ENCODE measurements around the gene KHDRBS2. TPM values are rescaled to one million over a fixed set of nuclear protein-coding genes. Genes with fewer than 3 reads are reported as not detected.
A peak's percentile ranks its signal among the peaks of the same experiment; 100 is the strongest.

The KHDRBS2 gene
- total and polyA plus RNA-seq, 4 donors, result 9.2 to 13.0 (median 11.0) TPM

DNA sequence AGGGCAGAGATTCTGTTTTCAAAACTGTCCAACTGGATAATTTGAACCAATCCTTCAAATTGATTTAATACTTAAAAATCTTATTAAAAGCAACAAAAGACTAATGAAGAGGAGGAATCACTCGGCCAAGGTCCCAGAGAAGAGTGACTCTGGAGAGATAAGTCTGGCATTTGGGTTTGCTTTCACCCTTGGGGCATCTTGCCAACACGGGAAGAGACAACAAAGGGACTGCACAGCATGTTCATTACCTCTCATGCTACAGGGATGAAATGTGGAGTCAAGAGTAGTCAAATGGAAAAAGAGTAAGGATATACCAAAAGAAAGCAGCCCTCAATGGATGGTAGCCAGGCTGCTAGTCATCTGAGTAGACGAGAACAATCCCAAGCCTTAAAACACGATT lies 68.2 kb downstream of the KHDRBS2 start:
- H3K4me1 ChIP-seq (ENCODE audit: control insufficient read depth, insufficient read depth, low read length), result no peaks in the 10 kb centered on the region
- WGBS (ENCODE audit: insufficient coverage), result 90% methylated on average over 2 of the region's 4 CpGs
- DNase-seq (ENCODE audit: low read depth in 4 of 6, low spot score in 6 of 6), result no peak
- H3K36me3 ChIP-seq (ENCODE audit: control insufficient read depth, insufficient read depth, low read length), result no peaks in the 10 kb centered on the region
- H3K9me3 ChIP-seq (ENCODE audit: control insufficient read depth, insufficient read depth, low read length), result no peaks in the 10 kb centered on the region
- no peak overlapping the region for H3K27ac ChIP-seq (ENCODE audit: low read depth, low read length)
- no peaks in the 10 kb centered on the region for H3K27me3 ChIP-seq (ENCODE audit: control insufficient read depth, insufficient read depth, low read length)
- no peak overlapping the region for H3K4me3 ChIP-seq (ENCODE audit: low read depth, low read length)

DNA sequence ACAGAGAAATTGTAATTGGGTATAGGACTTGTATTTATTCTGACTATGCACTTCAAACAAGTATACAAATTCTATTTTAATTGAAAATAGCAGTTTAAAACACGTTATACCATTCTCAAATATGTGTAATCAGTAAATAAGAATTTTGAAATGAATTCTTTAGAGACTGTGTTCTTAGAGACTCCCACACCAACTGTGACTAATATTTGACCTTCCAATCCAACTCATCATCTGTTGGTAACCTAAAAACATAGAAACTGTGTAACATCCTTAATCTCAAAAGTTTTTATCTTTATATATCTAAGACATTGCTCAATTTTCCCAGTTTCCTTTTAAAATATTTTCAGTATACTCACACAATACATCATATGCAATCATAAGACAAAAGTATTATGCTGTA lies 83.9 kb downstream of the KHDRBS2 start:
- Histone ChIP-seq H3K4me3 (ENCODE audit: low read depth, low read length) (no peak overlapping the region), H3K36me3 (ENCODE audit: control insufficient read depth, insufficient read depth, low read length) (no peaks in the 10 kb centered on the region), H3K4me1 (ENCODE audit: control insufficient read depth, insufficient read depth, low read length) (no peaks in the 10 kb centered on the region), H3K27me3 (ENCODE audit: control insufficient read depth, insufficient read depth, low read length) (no peaks in the 10 kb centered on the region), H3K27ac (ENCODE audit: low read depth, low read length) (no peak overlapping the region), H3K9me3 (ENCODE audit: control insufficient read depth, insufficient read depth, low read length) (no peaks in the 10 kb centered on the region)
- WGBS (ENCODE audit: insufficient coverage), result no CpG with 5 or more reads among the region's 1 CpG
- no peak for DNase-seq (ENCODE audit: low read depth in 4 of 6, low spot score in 6 of 6)

- H3K27ac ChIP-seq (ENCODE audit: low read depth, low read length), result no peak overlapping the region
- H3K4me1 ChIP-seq (ENCODE audit: control insufficient read depth, insufficient read depth, low read length), result no peaks in the 10 kb centered on the region
- no CpG with 5 or more reads among the region's 1 CpG for WGBS (ENCODE audit: insufficient coverage)
These were observed 93.4 kb downstream of the KHDRBS2 start for GRCh38 chr6:62192593-62192992.

DNA sequence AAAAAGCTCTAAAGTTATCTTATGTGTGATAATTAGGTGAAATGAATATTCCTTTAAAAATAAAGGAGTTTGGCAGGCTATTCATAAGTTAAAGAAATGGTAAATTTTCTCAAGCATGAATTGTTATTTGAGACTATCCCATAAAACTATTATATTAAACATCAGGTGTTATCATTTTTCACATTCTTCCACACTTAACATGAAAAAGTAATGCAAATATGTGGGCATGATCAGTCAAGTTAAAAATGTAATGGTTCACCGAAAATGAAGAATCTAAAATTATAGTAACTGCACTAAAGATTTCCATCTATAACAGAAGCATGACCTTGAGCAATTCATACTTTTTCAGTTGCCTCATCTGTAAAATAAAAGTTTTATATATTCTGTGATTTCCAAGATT lies 110.8 kb downstream of the KHDRBS2 start:
- H3K9me3 ChIP-seq (ENCODE audit: control insufficient read depth, insufficient read depth, low read length), result no peaks in the 10 kb centered on the region
- no peak overlapping the region for H3K4me3 ChIP-seq (ENCODE audit: low read depth, low read length)
- no peak overlapping the region for H3K27ac ChIP-seq (ENCODE audit: low read depth, low read length)
- no CpG with 5 or more reads among the region's 1 CpG for WGBS (ENCODE audit: insufficient coverage)
- no peak for DNase-seq (ENCODE audit: low read depth in 4 of 6, low spot score in 6 of 6)
- H3K36me3 ChIP-seq (ENCODE audit: control insufficient read depth, insufficient read depth, low read length), result no peaks in the 10 kb centered on the region
- H3K4me1 ChIP-seq (ENCODE audit: control insufficient read depth, insufficient read depth, low read length), result no peaks in the 10 kb centered on the region
- no peaks in the 10 kb centered on the region for H3K27me3 ChIP-seq (ENCODE audit: control insufficient read depth, insufficient read depth, low read length)

More at GRCh38 chr6:62192593-62192992, 93.4 kb downstream of the KHDRBS2 start:
- H3K27me3 ChIP-seq (ENCODE audit: control insufficient read depth, insufficient read depth, low read length), result no peaks in the 10 kb centered on the region
- DNase-seq (ENCODE audit: low read depth in 4 of 6, low spot score in 6 of 6), result no peak
- H3K36me3 ChIP-seq (ENCODE audit: control insufficient read depth, insufficient read depth, low read length), result no peaks in the 10 kb centered on the region
- no peak overlapping the region for H3K4me3 ChIP-seq (ENCODE audit: low read depth, low read length)
- no peaks in the 10 kb centered on the region for H3K9me3 ChIP-seq (ENCODE audit: control insufficient read depth, insufficient read depth, low read length)

- Histone ChIP-seq H3K27me3 (ENCODE audit: control insufficient read depth, insufficient read depth, low read length) (no peaks in the 10 kb centered on the region), H3K9me3 (ENCODE audit: control insufficient read depth, insufficient read depth, low read length) (no peaks in the 10 kb centered on the region), H3K27ac (ENCODE audit: low read depth, low read length) (no peak overlapping the region), H3K4me1 (ENCODE audit: control insufficient read depth, insufficient read depth, low read length) (no peaks in the 10 kb centered on the region), H3K36me3 (ENCODE audit: control insufficient read depth, insufficient read depth, low read length) (no peaks in the 10 kb centered on the region), H3K4me3 (ENCODE audit: low read depth, low read length) (no peak overlapping the region)
- no peak for DNase-seq (ENCODE audit: low read depth in 4 of 6, low spot score in 6 of 6)
These were observed 111.5 kb downstream of the KHDRBS2 start for GRCh38 chr6:62174548-62174947.

DNA sequence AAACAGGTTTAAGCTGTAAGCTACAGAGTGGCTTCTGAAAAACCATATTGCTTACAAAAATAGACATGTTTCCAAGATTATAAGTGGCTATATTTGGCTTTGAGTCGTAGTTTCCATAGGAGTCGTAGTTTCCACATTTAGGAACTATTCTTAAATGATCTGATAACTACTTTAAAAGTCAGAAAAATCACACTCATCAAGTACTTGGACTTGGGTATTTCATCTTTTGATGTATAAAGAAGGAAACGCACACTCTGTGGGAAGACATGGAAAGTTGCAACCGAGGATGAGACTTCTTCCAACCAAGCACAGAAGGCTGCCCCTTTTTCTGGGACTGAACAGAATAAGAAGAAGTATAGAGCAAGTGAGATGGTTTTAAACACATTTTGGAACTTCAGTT lies 118.3 kb downstream of the KHDRBS2 start:
- Histone ChIP-seq H3K27me3 (ENCODE audit: control insufficient read depth, insufficient read depth, low read length) (no peaks in the 10 kb centered on the region), H3K4me3 (ENCODE audit: low read depth, low read length) (no peak overlapping the region), H3K36me3 (ENCODE audit: control insufficient read depth, insufficient read depth, low read length) (no peaks in the 10 kb centered on the region), H3K4me1 (ENCODE audit: control insufficient read depth, insufficient read depth, low read length) (no peaks in the 10 kb centered on the region), H3K9me3 (ENCODE audit: control insufficient read depth, insufficient read depth, low read length) (no peaks in the 10 kb centered on the region), H3K27ac (ENCODE audit: low read depth, low read length) (no peak overlapping the region)
- WGBS (ENCODE audit: insufficient coverage), result no CpG with 5 or more reads among the region's 4 CpGs
- peak in 1 of 6 donors; percentile 59 for DNase-seq (ENCODE audit: low read depth in 4 of 6, low spot score in 6 of 6)

DNA sequence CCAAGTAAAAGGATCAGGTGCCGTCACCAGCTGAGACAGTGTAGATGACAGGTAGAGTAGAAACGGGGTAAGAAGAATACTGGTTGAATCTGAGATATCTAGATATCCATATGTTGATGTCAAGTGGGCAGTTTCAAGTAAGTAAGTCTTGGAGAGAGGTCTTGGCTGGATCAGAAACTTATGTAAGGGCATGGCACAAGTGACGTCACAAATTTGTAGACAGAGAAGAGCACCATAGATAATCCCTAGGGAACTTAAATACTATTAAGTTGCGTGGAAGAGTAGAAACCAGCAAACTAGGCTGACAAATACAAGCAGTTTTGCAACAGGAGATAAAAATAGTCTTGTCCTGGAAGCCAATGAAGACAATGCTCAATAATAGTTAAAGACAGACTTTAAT lies 123.2 kb downstream of the KHDRBS2 start:
- 97% methylated on average over 2 of the region's 4 CpGs for WGBS (ENCODE audit: insufficient coverage)
- Histone ChIP-seq H3K4me3 (ENCODE audit: low read depth, low read length) (no peak overlapping the region), H3K27ac (ENCODE audit: low read depth, low read length) (no peak overlapping the region), H3K27me3 (ENCODE audit: control insufficient read depth, insufficient read depth, low read length) (no peaks in the 10 kb centered on the region), H3K4me1 (ENCODE audit: control insufficient read depth, insufficient read depth, low read length) (no peaks in the 10 kb centered on the region), H3K36me3 (ENCODE audit: control insufficient read depth, insufficient read depth, low read length) (no peaks in the 10 kb centered on the region), H3K9me3 (ENCODE audit: control insufficient read depth, insufficient read depth, low read length) (no peaks in the 10 kb centered on the region)
- DNase-seq (ENCODE audit: low read depth in 4 of 6, low spot score in 6 of 6), result no peak

DNA sequence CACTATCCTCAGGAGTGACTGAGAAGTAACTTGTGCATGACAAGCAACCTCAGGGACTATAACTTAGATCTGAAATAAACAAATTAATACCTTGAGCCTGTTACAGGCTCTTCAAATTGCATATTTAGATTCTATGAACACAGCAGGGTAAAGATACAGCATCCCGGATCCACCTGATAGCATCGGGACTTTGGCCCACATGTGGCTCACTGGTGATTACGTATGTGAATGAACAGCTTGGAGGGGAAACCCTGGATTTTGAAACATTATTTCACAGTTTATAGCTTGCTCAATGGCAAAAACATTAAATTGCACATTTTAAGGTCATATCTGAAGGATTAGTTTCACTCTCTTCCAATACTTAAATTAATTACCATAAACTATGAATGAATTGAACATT lies 133.2 kb downstream of the KHDRBS2 start:
- Histone ChIP-seq H3K27me3 (ENCODE audit: control insufficient read depth, insufficient read depth, low read length) (no peaks in the 10 kb centered on the region), H3K4me1 (ENCODE audit: control insufficient read depth, insufficient read depth, low read length) (no peaks in the 10 kb centered on the region), H3K36me3 (ENCODE audit: control insufficient read depth, insufficient read depth, low read length) (no peaks in the 10 kb centered on the region), H3K27ac (ENCODE audit: low read depth, low read length) (no peak overlapping the region), H3K9me3 (ENCODE audit: control insufficient read depth, insufficient read depth, low read length) (no peaks in the 10 kb centered on the region), H3K4me3 (ENCODE audit: low read depth, low read length) (no peak overlapping the region)
- DNase-seq (ENCODE audit: low read depth in 4 of 6, low spot score in 6 of 6), result peak in 1 of 6 donors; percentile 39
- 54% methylated on average over 2 of the region's 3 CpGs for WGBS (ENCODE audit: insufficient coverage)

DNA sequence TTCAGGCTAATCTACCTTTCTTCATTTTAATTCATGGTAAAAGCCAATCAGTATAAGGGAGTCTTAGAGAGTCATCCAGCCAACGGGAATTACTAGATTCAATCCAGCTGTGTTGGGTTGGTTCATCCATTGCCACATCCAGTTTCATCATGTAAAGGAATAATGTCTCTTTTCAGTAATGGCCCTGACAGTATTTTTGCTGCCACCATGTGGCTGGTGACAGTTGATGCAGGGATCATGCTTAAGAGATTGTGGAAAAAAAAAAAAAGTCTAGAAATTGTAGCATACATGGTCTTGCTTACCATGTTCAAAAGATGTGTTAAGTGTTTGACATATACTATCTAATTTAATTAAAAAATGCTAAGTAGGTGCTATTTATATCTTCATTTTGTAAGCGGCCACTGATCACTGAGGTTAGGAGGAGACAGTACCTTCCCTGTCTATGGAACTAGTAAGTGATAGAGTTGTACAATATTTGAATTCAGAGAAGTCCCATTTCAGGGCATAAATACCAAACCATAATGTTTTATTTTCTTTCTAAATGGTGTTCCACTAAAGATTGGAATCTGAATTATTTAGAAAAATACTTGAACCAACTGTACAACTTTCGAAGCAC lies 135.9 kb downstream of the KHDRBS2 start:
- no CpG with 5 or more reads among the region's 3 CpGs for WGBS (ENCODE audit: insufficient coverage)
- Histone ChIP-seq H3K4me1 (ENCODE audit: control insufficient read depth, insufficient read depth, low read length) (no peaks in the 10 kb centered on the region), H3K36me3 (ENCODE audit: control insufficient read depth, insufficient read depth, low read length) (no peaks in the 10 kb centered on the region), H3K27me3 (ENCODE audit: control insufficient read depth, insufficient read depth, low read length) (no peaks in the 10 kb centered on the region), H3K27ac (ENCODE audit: low read depth, low read length) (no peak overlapping the region), H3K4me3 (ENCODE audit: low read depth, low read length) (no peak overlapping the region), H3K9me3 (ENCODE audit: control insufficient read depth, insufficient read depth, low read length) (no peaks in the 10 kb centered on the region)
- peak in 3 of 6 donors; percentile 4 to 50 (median 43) for DNase-seq (ENCODE audit: low read depth in 4 of 6, low spot score in 6 of 6)

GRCh38 chr6:62146954-62147853 lies 138.8 kb downstream of the KHDRBS2 start:
- WGBS (ENCODE audit: insufficient coverage), result no CpG with 5 or more reads among the region's 4 CpGs
- H3K27me3 ChIP-seq (ENCODE audit: control insufficient read depth, insufficient read depth, low read length), result no peaks in the 10 kb centered on the region

More at GRCh38 chr6:62146954-62147853, 138.8 kb downstream of the KHDRBS2 start:
- Histone ChIP-seq H3K27ac (ENCODE audit: low read depth, low read length) (no peak overlapping the region), H3K4me3 (ENCODE audit: low read depth, low read length) (no peak overlapping the region), H3K4me1 (ENCODE audit: control insufficient read depth, insufficient read depth, low read length) (no peaks in the 10 kb centered on the region), H3K9me3 (ENCODE audit: control insufficient read depth, insufficient read depth, low read length) (no peaks in the 10 kb centered on the region), H3K36me3 (ENCODE audit: control insufficient read depth, insufficient read depth, low read length) (no peaks in the 10 kb centered on the region)
- peak in 2 of 6 donors; percentile 6 to 18 for DNase-seq (ENCODE audit: low read depth in 4 of 6, low spot score in 6 of 6)

All from spinal cord (tissue), 10 donors.